HG03103 (cell line): ENCODE measurements around the gene ZNF804A.
"Not testable (repeated sequence)": the region's sequence is repeated elsewhere in the genome, so short reads cannot be mapped to it uniquely, and the experiment has no call there.

Source experiments
- ATAC-seq: cut with Tn5 transposase; IDR thresholded peaks from one replicate; pipeline ENCODE4 v1.9.1; 2021; ENCODE audit warnings: low read depth; ENCODE audit not compliant: unreplicated experiment

The ZNF804A gene

GRCh38 chr2:184793176-184793575 lies 194.8 kb downstream of the ZNF804A start:
- ATAC-seq: no peak

- no peak for ATAC-seq
These were observed 201.1 kb downstream of the ZNF804A start for GRCh38 chr2:184799379-184799778.

GRCh38 chr2:184814421-184814820 lies 216.1 kb downstream of the ZNF804A start:
- no peak for ATAC-seq

- no peak for ATAC-seq
These were observed 217.5 kb downstream of the ZNF804A start for GRCh38 chr2:184815824-184816223.

- ATAC-seq: no peak
These were observed 226.3 kb downstream of the ZNF804A start for GRCh38 chr2:184824597-184824996.

GRCh38 chr2:184830531-184830930 lies 232.2 kb downstream of the ZNF804A start:
- no peak for ATAC-seq

GRCh38 chr2:184834699-184835397 lies 236.5 kb downstream of the ZNF804A start:
- ATAC-seq: no peak

GRCh38 chr2:184835398-184835715 lies 237.0 kb downstream of the ZNF804A start:
- ATAC-seq: no peak

GRCh38 chr2:184847331-184847730 lies 249.0 kb downstream of the ZNF804A start:
- no peak for ATAC-seq

GRCh38 chr2:184849516-184849915 lies 251.2 kb downstream of the ZNF804A start:
- ATAC-seq: no peak

GRCh38 chr2:184851576-184851975 lies 253.2 kb downstream of the ZNF804A start:
- ATAC-seq: no peak

GRCh38 chr2:184859187-184859586 lies 260.9 kb downstream of the ZNF804A start:
- no peak for ATAC-seq

GRCh38 chr2:184860744-184861143 lies 262.4 kb downstream of the ZNF804A start:
- ATAC-seq: no peak

GRCh38 chr2:184875212-184875611 lies 276.9 kb downstream of the ZNF804A start:
- ATAC-seq: no peak

- no peak for ATAC-seq
These were observed 277.6 kb downstream of the ZNF804A start for GRCh38 chr2:184875911-184876310.

- ATAC-seq: no peak
These were observed 279.6 kb downstream of the ZNF804A start for GRCh38 chr2:184877909-184878308.

- no peak for ATAC-seq
These were observed 281.3 kb downstream of the ZNF804A start for GRCh38 chr2:184879671-184880070.

GRCh38 chr2:184886585-184886984 lies 288.3 kb downstream of the ZNF804A start:
- not testable (repeated sequence) for ATAC-seq

GRCh38 chr2:184890311-184890710 lies 292.0 kb downstream of the ZNF804A start:
- no peak for ATAC-seq

GRCh38 chr2:184904991-184905390 lies 306.7 kb downstream of the ZNF804A start:
- ATAC-seq: no peak

- ATAC-seq: no peak
These were observed 307.8 kb downstream of the ZNF804A start for GRCh38 chr2:184906160-184906559.

GRCh38 chr2:184906709-184907108 lies 308.4 kb downstream of the ZNF804A start:
- no peak for ATAC-seq

- no peak for ATAC-seq
These were observed 310.6 kb downstream of the ZNF804A start for GRCh38 chr2:184908966-184909365.
